Upper lobe of left lung (tissue), 6 donors: ENCODE results near the gene C1orf185. TPM values are rescaled to one million over a fixed set of nuclear protein-coding genes. Genes with fewer than 3 reads are reported as not detected.

ENCODE experiments used
- ATAC-seq, 2 donors: fragments of 200-7000 bp; cut with Tn5 transposase; one replicate each; pipeline ENCODE4 v1.9.1; 2022; ENCODE audit warnings: mild to moderate bottlenecking in 2 of 2, moderate library complexity in 2 of 2; ENCODE audit not compliant: low FRiP score in 2 of 2
- DNase-seq, 2 donors: peaks; one replicate each; pipeline ENCODE4 v3.0.0-alpha.2; 2019 to 2020
- H3K27ac ChIP-seq, 4 donors: fragments of 200-600 bp; sonication (generic); one replicate each; pipeline ENCODE4 v1.5.1; 2016 to 2019
- H3K27me3 ChIP-seq, 4 donors: fragments of 200-600 bp; sonication (generic); one replicate each; pipeline ENCODE4 v1.5.1; 2017 to 2019
- H3K36me3 ChIP-seq, 4 donors: fragments of 200-600 bp; sonication (generic); one replicate each; pipeline ENCODE4 v1.5.1; 2016 to 2019
- H3K4me1 ChIP-seq, 4 donors: fragments of 200-600 bp; sonication (generic); one replicate each; pipeline ENCODE4 v1.5.1; 2018 to 2019
- H3K4me3 ChIP-seq, 4 donors: fragments of 200-600 bp; sonication (generic); one replicate each; pipeline ENCODE4 v1.5.1; 2017 to 2019; ENCODE audit warnings: mild to moderate bottlenecking in 2 of 4, moderate library complexity in 1 of 4
- H3K9me3 ChIP-seq, 4 donors: fragments of 200-600 bp; sonication (generic); one replicate each; pipeline ENCODE4 v1.5.1; 2018 to 2019
- EP300 ChIP-seq, 4 donors: sonication (generic); formaldehyde crosslinking; IDR thresholded peaks; one replicate each; pipeline ENCODE4 v1.5.1; 2017; ENCODE audit warnings: antibody characterized with exemption in 4 of 4, control low read depth in 2 of 4
- POLR2A ChIP-seq, 4 donors: fragments of 450-650 bp; IDR thresholded peaks; one replicate each; pipeline ENCODE4 v1.5.1; 2016 to 2017; ENCODE audit warnings: antibody characterized with exemption in 4 of 4, mild to moderate bottlenecking in 2 of 4
- POLR2AphosphoS5 ChIP-seq, 2 donors: sonication (generic); formaldehyde crosslinking; IDR thresholded peaks; one replicate each; pipeline ENCODE4 v1.5.1; 2017; ENCODE audit warnings: antibody characterized with exemption in 2 of 2
- WGBS, 2 donors: methylation state at CpG; one replicate each; pipeline ENCODE4 v1.1.5; 2017 to 2018; 5-methylcytosine and 5-hydroxymethylcytosine counted together
- total RNA-seq, 6 donors: library from RNA; depleted of rRNA in 4 of 6; stranded (reverse); fragments of >200 nt in 4 of 6; gene quantifications; one replicate each; pipeline versions ENCODE4 v1.1.0 to v1.2.1, GENCODE V29; 2016 to 2021
- TF ChIP-seq, protein P1 (sequence below), 6 experiments: fragments of 450-650 bp in 4 of 6; fragments of 200-600 bp in 2 of 6; sonication (generic) in 2 of 6; IDR thresholded peaks; one replicate each; pipeline ENCODE4 v1.5.1; 2016 to 2019; ENCODE audit warnings: antibody characterized with exemption in 6 of 6
- donor health status: DM: no; HTN: no; CAD: no; lungs with moderate emphysema.
- donor health status: DM: no; HTN: yes; CAD: no; lungs with severe emphysema.

The C1orf185 gene
- total RNA-seq, 6 donors from 2014 or later: not detected

DNA sequence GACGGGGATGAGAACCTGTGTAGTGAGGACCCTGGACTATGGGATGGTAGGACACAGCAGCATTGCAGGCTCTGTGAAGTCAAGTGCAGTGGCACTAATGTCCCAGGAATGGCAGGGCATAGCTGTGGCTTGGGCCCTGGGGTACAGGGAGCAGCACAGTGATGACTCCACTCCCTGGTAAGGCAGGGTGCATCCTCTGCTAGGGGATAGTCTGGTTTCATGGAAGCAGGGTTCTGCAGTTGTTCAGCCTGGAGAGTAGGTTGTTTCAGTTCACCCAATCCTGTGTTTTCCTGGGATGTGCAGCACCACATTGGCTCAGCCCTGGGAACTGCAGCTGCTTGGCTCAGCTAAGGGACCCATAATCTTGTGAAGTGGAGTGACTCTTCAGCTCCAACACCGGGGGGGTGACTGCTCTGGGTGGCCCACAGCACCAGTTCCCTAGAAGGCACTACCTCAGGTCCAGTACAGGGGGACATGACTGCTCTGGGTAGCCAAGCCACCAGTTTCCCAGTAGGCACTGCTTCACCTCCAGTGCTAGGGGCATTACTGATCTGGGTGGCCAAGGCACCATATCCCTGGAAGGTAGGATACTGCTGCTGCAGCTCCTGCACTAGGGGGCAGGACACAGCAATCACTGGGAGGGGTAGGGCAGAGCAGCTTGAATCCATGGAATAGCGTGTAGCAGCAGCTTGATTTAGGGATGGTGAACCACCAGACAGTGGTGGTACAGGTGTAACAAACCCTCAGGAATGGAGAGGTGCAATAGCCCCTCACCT, 15.3 kb upstream of the C1orf185 start:
- WGBS, 2 donors: 65 to 70% methylated on average over 2 of the region's 3 CpGs
- DNase-seq: no peak
- no peak for TF ChIP-seq POLR2AphosphoS5 (IDR thresholded peaks at IDR 0.05)
- TF ChIP-seq EP300 (IDR thresholded peaks at IDR 0.05): no peak
- no peak for TF ChIP-seq POLR2A (IDR thresholded peaks at IDR 0.05)
- TF ChIP-seq, protein P1, sequence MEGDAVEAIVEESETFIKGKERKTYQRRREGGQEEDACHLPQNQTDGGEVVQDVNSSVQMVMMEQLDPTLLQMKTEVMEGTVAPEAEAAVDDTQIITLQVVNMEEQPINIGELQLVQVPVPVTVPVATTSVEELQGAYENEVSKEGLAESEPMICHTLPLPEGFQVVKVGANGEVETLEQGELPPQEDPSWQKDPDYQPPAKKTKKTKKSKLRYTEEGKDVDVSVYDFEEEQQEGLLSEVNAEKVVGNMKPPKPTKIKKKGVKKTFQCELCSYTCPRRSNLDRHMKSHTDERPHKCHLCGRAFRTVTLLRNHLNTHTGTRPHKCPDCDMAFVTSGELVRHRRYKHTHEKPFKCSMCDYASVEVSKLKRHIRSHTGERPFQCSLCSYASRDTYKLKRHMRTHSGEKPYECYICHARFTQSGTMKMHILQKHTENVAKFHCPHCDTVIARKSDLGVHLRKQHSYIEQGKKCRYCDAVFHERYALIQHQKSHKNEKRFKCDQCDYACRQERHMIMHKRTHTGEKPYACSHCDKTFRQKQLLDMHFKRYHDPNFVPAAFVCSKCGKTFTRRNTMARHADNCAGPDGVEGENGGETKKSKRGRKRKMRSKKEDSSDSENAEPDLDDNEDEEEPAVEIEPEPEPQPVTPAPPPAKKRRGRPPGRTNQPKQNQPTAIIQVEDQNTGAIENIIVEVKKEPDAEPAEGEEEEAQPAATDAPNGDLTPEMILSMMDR (IDR thresholded peaks at IDR 0.05): no peak
- ATAC-seq: peak in 1 of 2 donors; percentile 51
- Histone ChIP-seq H3K27ac (no peak overlapping the region), H3K27me3 (no peaks in the 10 kb centered on the region), H3K36me3 (no peaks in the 10 kb centered on the region), H3K9me3 (no peaks in the 10 kb centered on the region), H3K4me1 (no peaks in the 10 kb centered on the region), H3K4me3 (no peak overlapping the region)

DNA sequence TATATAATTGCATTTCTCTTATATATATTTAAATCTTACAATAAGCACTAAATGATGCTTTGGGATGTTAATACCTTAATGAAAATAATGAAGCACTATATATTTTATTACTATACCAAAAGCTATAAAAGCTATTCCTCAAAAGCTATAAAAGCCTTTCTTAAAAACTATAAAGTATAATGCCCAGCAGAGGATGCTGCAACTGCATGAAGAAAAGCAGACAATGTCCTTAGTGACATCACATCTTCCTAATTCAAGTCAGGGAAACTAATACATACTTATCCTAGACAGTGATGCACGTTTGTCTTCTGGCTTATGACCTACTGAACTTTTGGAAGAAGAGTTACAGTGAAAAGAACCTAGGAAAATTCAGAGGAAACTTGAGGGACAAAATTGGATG, 13.6 kb upstream of the C1orf185 start:
- WGBS, 2 donors: 26 to 49% methylated on average over 1 of the region's 1 CpG

DNA sequence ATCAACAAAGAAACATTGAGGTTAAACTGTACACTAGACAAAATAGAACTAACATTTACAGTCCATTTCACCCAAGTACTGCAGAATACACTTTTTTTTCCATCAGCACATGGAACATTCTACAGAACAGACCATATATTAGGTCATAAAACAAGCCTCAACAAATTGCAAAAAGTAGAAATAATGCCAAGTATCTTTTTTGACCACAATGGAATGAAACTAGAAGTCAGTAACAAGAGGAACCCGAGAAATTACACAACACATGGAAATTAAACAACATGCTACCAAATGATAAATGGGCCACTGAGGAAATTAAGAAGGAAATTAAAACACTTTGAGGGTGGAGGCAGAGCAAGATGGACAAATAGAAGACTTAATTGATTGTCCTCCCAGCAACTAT, 8.4 kb upstream of the C1orf185 start:
- Histone ChIP-seq H3K4me1 (peaks cover 0 to 3% (median 0%) of the 10 kb centered on the region in 4 donors), H3K27ac (no peak overlapping the region), H3K4me3 (no peak overlapping the region), H3K36me3 (no peaks in the 10 kb centered on the region), H3K27me3 (no peaks in the 10 kb centered on the region), H3K9me3 (no peaks in the 10 kb centered on the region)
- 27 to 32% methylated on average over 1 of the region's 1 CpG for WGBS, 2 donors
- DNase-seq (no peak), ATAC-seq (no peak)
- TF ChIP-seq, protein P1 (IDR thresholded peaks at IDR 0.05): no peak
- TF ChIP-seq POLR2AphosphoS5 (IDR thresholded peaks at IDR 0.05): no peak
- no peak for TF ChIP-seq POLR2A (IDR thresholded peaks at IDR 0.05)
- no peak for TF ChIP-seq EP300 (IDR thresholded peaks at IDR 0.05)

More for the DNA sequence above, 13.6 kb upstream of the C1orf185 start:
- Histone ChIP-seq H3K36me3 (no peaks in the 10 kb centered on the region), H3K9me3 (no peaks in the 10 kb centered on the region), H3K27me3 (no peaks in the 10 kb centered on the region), H3K4me3 (no peak overlapping the region), H3K4me1 (peaks cover 0 to 3% (median 0%) of the 10 kb centered on the region in 4 donors), H3K27ac (no peak overlapping the region)
- ATAC-seq: no peak
- no peak for TF ChIP-seq POLR2AphosphoS5 (IDR thresholded peaks at IDR 0.05)
- no peak for TF ChIP-seq EP300 (IDR thresholded peaks at IDR 0.05)
- TF ChIP-seq, protein P1 (IDR thresholded peaks at IDR 0.05): no peak
- no peak for TF ChIP-seq POLR2A (IDR thresholded peaks at IDR 0.05)
- DNase-seq: no peak

DNA sequence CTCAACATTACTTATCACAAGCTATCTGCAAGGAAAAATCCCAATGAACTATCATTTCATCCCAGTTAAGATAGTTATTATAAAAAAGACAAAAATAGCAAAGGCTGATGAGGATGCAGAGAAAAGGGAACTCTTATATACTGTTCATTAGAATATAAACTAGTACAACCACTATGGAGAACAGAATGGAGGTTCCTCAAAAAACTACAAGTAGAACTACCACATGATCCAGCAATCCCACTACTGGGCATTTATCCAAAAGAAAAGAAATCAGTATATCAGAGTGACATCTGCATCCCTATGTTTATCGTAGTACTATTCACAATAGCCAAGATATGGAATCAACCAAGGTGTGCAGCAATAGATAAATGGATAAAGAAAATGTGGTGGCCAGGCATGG, 4.9 kb upstream of the C1orf185 start:
- TF ChIP-seq POLR2AphosphoS5 (IDR thresholded peaks at IDR 0.05) (no peak), EP300 (IDR thresholded peaks at IDR 0.05) (no peak), POLR2A (IDR thresholded peaks at IDR 0.05) (no peak)
- TF ChIP-seq, protein P1 (IDR thresholded peaks at IDR 0.05): no peak
- WGBS, 2 donors: 81 to 88% methylated on average over 1 of the region's 1 CpG
- Histone ChIP-seq H3K4me1 (peaks cover 0 to 3% (median 0%) of the 10 kb centered on the region in 4 donors), H3K9me3 (no peaks in the 10 kb centered on the region), H3K27me3 (no peaks in the 10 kb centered on the region), H3K36me3 (no peaks in the 10 kb centered on the region), H3K4me3 (no peak overlapping the region), H3K27ac (no peak overlapping the region)
- ATAC-seq (no peak), DNase-seq (no peak)
